A172 (cell line): ENCODE data around the gene SLMAP. TPM values are rescaled to one million over a fixed set of nuclear protein-coding genes. Genes with fewer than 3 reads are reported as not detected.

Experiments
- DNase-seq: peaks from one replicate; pipeline ENCODE4 v3.0.0-alpha.2; 2015; ENCODE audit warnings: low spot score
- total RNA-seq: library from RNA; depleted of rRNA; stranded (reverse); fragments of >200 nt; shearing (Covaris generic); gene quantifications from 2 replicates; pipeline ENCODE4 v1.2.3, GENCODE V29; 2014; rRNA removed

SLMAP gene
- total RNA-seq = 44.6 and 61.8 TPM in 2 replicates

- DNase-seq = peak; percentile 95
Observed at GRCh38 chr3:57755741-57756527, at the start of gene SLMAP. SLMAP (plus strand) TSS chr3:57756309; CDS start chr3:57757652, 1,343 bp downstream.

DNA sequence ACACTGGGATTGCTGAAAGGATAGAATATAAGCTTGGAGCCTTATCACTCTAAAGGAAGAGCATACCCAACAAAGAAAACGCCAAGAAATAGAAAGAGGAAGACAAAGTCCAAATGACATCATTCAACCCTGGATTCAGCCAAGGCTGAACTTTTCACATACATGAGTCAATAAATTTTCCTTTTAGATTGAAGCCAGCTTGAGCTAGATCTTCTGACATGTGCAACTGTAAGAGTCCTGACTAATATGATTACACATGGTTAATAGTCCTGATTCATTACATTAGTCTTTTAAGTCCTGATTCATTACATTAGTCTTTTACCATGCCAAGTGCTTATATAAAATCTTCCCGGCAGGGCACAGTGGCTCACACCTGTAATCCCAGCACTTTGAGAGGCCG is 49.6 kb upstream of the SLMAP start:
- peak; percentile 43 for DNase-seq

DNA sequence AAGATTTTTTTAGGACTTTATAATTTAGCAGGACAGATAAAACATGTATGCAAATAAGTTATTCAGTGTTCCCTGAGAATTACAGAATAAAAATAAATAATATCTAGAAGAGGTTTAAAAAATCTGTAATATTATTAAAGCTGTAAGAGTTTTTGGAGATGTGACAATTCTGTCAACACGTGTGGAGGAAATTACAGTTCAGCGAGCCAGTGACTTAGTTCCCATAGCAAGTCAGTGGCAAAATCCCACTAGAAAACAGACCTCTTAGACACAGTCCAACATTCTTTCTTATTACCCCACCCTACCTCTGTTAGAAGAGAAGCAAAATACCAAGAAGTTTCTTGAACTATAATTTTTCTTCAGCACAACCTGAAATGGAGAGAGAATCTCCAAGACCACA is 47.1 kb upstream of the SLMAP start:
- no peak for DNase-seq

- peak; percentile 38 for DNase-seq
Observed at GRCh38 chr3:57709559-57709958, 46.5 kb upstream of the SLMAP start.

GRCh38 chr3:57715686-57716085 is 40.4 kb upstream of the SLMAP start:
- DNase-seq = no peak

GRCh38 chr3:57717205-57717868 is 38.8 kb upstream of the SLMAP start:
- DNase-seq = no peak

DNA sequence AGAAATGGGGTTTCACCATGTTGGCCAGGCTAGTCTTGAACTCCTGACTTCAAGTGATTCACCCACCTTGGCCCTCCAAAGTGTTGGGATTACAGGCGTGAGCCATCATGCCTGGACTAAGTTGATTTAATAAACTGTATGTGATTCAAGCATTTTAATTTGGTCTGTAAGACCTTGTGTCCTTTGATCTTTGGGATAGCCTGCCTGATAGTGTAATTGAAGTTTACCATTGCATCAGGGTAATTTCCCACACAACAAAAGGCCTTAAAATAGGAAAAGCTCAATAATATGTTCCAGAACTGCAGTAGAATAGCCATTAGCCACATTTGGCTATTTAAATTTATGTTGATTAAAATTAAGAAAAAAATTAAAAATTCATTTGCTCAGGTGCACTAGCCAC is 38.0 kb upstream of the SLMAP start:
- no peak for DNase-seq

GRCh38 chr3:57726397-57726796 is 29.7 kb upstream of the SLMAP start:
- no peak for DNase-seq

GRCh38 chr3:57727106-57727505 is 29.0 kb upstream of the SLMAP start:
- DNase-seq = no peak

- no peak for DNase-seq
Observed at GRCh38 chr3:57729334-57730045, 26.6 kb upstream of the SLMAP start.

GRCh38 chr3:57730682-57731081 is 25.4 kb upstream of the SLMAP start:
- no peak for DNase-seq

DNA sequence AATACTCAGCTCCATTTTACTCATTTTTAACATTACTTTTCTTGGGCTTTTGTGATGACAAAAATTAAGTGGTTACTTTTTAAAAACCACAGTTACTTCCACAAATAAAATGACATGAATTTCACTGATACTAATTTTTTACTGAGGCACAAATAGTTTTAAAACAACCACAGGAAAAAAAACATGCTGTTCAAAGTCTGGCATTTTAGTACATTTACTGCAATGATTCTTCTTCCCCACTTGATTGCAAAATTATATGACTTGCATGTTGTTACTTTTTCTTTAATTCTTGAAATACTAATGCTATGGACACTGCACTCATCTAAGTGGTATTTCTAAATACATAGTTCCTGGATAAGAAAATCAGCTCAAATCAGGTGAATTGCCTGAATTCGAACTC is 24.8 kb upstream of the SLMAP start:
- DNase-seq = no peak

GRCh38 chr3:57733790-57734189 is 22.3 kb upstream of the SLMAP start:
- DNase-seq = no peak

DNA sequence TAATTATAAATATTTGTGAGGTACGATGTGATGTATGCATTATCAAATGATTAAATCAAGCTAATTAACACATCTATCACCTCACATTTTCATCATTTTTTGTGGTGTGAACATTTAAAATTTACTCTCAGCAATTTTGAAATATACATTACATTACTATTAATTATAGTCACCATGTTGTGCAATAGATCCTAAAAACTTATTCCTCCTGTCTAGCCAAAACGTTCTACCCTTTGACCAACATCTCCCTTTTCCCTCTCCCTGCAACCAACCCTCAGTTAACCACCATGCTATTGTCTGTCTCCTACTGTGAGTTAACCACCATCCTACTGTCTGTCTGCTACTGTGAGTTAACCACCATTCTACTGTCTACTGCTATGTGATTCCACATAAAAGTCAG is 20.7 kb upstream of the SLMAP start:
- DNase-seq = no peak

DNA sequence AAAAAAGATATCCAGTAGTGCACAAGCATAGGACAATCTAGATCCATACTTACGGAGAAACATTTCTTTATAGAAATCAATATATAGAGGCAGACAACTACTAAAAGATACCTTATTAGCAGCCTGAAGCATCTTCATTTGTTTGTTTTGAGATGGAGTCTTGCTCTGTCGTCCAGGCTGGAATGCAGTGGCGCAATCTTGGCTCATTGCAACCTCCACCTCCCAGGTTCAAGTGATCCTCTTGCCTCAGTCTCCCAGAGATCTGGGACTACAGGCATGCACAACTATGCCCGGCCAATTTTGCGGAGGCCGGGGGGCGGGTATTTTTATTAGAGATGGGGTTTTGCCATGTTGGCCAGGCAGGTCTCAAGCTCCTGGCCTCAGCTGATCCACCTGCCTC is 18.3 kb upstream of the SLMAP start:
- DNase-seq = no peak

GRCh38 chr3:57738391-57738790 is 17.7 kb upstream of the SLMAP start:
- no peak for DNase-seq

DNA sequence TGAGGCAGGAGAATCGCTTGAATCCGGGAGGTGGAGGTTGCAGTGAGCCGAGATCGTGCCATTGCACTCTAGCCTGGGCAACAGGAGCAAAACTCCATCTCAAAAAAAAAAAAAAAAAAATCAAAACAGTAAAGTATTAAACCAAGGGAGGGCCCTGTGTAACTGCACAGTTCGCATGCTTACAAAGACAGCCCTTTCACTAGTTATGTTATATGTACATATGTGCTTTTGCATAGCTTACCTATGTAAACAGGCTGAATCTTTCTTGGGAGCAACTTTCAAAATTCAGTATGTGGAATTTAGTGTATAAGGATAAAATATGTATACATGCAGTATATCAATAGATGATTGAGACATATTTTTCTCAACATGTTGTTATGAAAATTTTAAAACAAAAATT is 16.1 kb upstream of the SLMAP start:
- no peak for DNase-seq

DNA sequence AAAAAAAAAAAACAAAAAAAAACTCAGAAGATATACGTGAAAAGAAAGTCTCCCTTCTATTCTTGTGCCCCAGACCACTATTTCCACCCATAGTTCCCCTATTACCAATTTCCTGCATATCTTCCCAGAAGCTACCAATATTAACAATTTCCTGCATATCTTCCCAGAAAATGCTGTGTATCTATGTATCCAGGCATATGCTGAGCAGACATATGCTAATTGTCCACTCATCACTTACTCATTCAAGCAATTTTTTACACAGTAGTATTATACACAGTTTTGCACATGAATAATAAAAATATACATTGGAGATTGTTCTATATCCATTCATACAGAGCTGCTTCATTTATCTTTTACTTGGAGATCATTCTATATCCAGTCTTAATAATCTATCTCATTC is 12.6 kb upstream of the SLMAP start:
- DNase-seq = no peak

DNA sequence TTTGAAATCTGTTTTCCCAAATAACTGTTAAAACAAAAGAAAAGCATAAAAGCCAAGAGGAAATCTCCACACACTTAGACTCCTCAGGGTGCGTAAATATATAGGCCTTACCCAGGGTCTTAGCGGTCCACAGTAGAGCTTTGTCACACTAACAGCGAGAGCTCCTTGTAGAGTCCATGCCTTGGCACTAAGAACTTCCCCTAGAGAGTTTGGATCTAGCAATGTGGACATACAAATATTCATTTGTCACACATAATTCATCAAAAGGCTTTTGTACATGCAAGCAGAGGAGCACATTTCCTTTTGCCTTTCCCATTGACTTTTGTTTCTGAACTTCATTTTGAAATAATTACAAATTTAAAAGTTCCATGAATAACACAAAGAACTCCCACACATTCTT is 11.0 kb upstream of the SLMAP start:
- no peak for DNase-seq

- no peak for DNase-seq
Observed at GRCh38 chr3:57746156-57747010, 9.7 kb upstream of the SLMAP start.

GRCh38 chr3:57749542-57749941 is 6.6 kb upstream of the SLMAP start:
- DNase-seq = no peak

DNA sequence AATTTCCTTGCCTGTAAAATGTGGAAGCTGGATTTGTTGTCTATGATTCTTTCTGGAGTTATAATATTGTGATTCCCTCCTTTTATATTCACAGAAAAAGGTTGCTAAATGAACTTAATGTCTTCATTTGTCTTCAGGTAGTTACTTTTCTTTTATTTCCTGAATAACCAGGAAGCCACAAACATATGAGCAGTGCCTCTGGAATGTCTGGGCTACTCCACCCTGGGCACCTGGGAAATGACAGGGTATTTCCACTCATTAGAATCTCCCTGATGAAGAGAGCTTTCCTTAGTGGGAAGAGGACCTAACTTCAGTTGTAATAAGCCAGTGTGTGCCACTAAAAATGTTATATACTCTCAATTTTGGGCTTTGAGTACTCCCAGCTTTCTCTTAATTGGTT is 3.8 kb upstream of the SLMAP start:
- peak; percentile 85 for DNase-seq
